Measurements from ENCODE around the gene SLC13A3.

Gene SLC13A3

GRCh38 chr20:46660487-46660886, 9.2 kb upstream of the SLC13A3 start:
- Mint-ChIP-seq H3K4me3 (no peak overlapping the region), H3K27me3 (no peaks in the 10 kb centered on the region), H3K4me1 (no peaks in the 10 kb centered on the region), H3K9me3 (no peaks in the 10 kb centered on the region), H3K27ac (ENCODE audit: low read depth) (no peak overlapping the region), H3K36me3 (ENCODE audit: insufficient read depth) (peaks cover under 1% of the 10 kb centered on the region)
- DNase-seq (ENCODE audit: low spot score in 2 of 2) (no peak), ATAC-seq (replicated peaks; ENCODE audit: extremely low read depth, poor library complexity, severe bottlenecking) (no peak)

GRCh38 chr20:46657618-46658017, 6.4 kb upstream of the SLC13A3 start:
- Mint-ChIP-seq H3K4me3 (no peak overlapping the region), H3K27ac (ENCODE audit: low read depth) (no peak overlapping the region), H3K9me3 (no peaks in the 10 kb centered on the region), H3K27me3 (peaks cover 20% of the 10 kb centered on the region), H3K4me1 (peaks cover 5% of the 10 kb centered on the region), H3K36me3 (ENCODE audit: insufficient read depth) (no peaks in the 10 kb centered on the region)
- DNase-seq (ENCODE audit: low spot score in 2 of 2) (no peak), ATAC-seq (replicated peaks; ENCODE audit: extremely low read depth, poor library complexity, severe bottlenecking) (no peak)

GRCh38 chr20:46657137-46657536, 5.9 kb upstream of the SLC13A3 start:
- no peak for ATAC-seq (replicated peaks; ENCODE audit: extremely low read depth, poor library complexity, severe bottlenecking)
- H3K4me3 Mint-ChIP-seq, result no peak overlapping the region
- peaks cover 5% of the 10 kb centered on the region for H3K4me1 Mint-ChIP-seq
- H3K27me3 Mint-ChIP-seq, result peaks cover 22% of the 10 kb centered on the region
- H3K27ac Mint-ChIP-seq (ENCODE audit: low read depth), result no peak overlapping the region
- no peaks in the 10 kb centered on the region for H3K9me3 Mint-ChIP-seq
- no peaks in the 10 kb centered on the region for H3K36me3 Mint-ChIP-seq (ENCODE audit: insufficient read depth)
- no peak for DNase-seq (ENCODE audit: low spot score in 2 of 2)

- no peak for ATAC-seq (replicated peaks; ENCODE audit: extremely low read depth, poor library complexity, severe bottlenecking)
- no peaks in the 10 kb centered on the region for H3K9me3 Mint-ChIP-seq
- no peak overlapping the region for H3K27ac Mint-ChIP-seq (ENCODE audit: low read depth)
- H3K27me3 Mint-ChIP-seq, result peaks cover 53% of the 10 kb centered on the region
- H3K4me1 Mint-ChIP-seq, result peaks cover 10% of the 10 kb centered on the region
- H3K36me3 Mint-ChIP-seq (ENCODE audit: insufficient read depth), result peaks cover 1% of the 10 kb centered on the region
- no peak overlapping the region for H3K4me3 Mint-ChIP-seq
- no peak for DNase-seq (ENCODE audit: low spot score in 2 of 2)
These were observed 1.4 kb upstream of the SLC13A3 start for GRCh38 chr20:46652699-46653098.

- no peak for ATAC-seq (replicated peaks; ENCODE audit: extremely low read depth, poor library complexity, severe bottlenecking)
- peaks cover 53% of the 10 kb centered on the region for H3K27me3 Mint-ChIP-seq
- peaks cover 10% of the 10 kb centered on the region for H3K4me1 Mint-ChIP-seq
- no peaks in the 10 kb centered on the region for H3K9me3 Mint-ChIP-seq
- H3K4me3 Mint-ChIP-seq, result no peak overlapping the region
- DNase-seq (ENCODE audit: low spot score in 2 of 2), result no peak
- H3K27ac Mint-ChIP-seq (ENCODE audit: low read depth), result no peak overlapping the region
- H3K36me3 Mint-ChIP-seq (ENCODE audit: insufficient read depth), result peaks cover 1% of the 10 kb centered on the region
These were observed 626 bp downstream of the SLC13A3 start for GRCh38 chr20:46650575-46651090.

GRCh38 chr20:46649965-46650542, 1.2 kb downstream of the SLC13A3 start:
- H3K36me3 Mint-ChIP-seq (ENCODE audit: insufficient read depth), result peaks cover 1% of the 10 kb centered on the region
- ATAC-seq (replicated peaks; ENCODE audit: extremely low read depth, poor library complexity, severe bottlenecking) (no peak), DNase-seq (ENCODE audit: low spot score in 2 of 2) (no peak)
- H3K9me3 Mint-ChIP-seq, result no peaks in the 10 kb centered on the region
- peaks cover 10% of the 10 kb centered on the region for H3K4me1 Mint-ChIP-seq
- H3K27ac Mint-ChIP-seq (ENCODE audit: low read depth), result no peak overlapping the region
- H3K4me3 Mint-ChIP-seq, result no peak overlapping the region
- peaks cover 53% of the 10 kb centered on the region for H3K27me3 Mint-ChIP-seq

GRCh38 chr20:46649650-46649949, 1.7 kb downstream of the SLC13A3 start:
- H3K27me3 Mint-ChIP-seq, result peaks cover 53% of the 10 kb centered on the region
- ATAC-seq (replicated peaks; ENCODE audit: extremely low read depth, poor library complexity, severe bottlenecking) (no peak), DNase-seq (ENCODE audit: low spot score in 2 of 2) (no peak)
- no peak overlapping the region for H3K4me3 Mint-ChIP-seq
- H3K9me3 Mint-ChIP-seq, result no peaks in the 10 kb centered on the region
- no peak overlapping the region for H3K27ac Mint-ChIP-seq (ENCODE audit: low read depth)
- H3K4me1 Mint-ChIP-seq, result peaks cover 10% of the 10 kb centered on the region
- peaks cover 1% of the 10 kb centered on the region for H3K36me3 Mint-ChIP-seq (ENCODE audit: insufficient read depth)

- H3K27me3 Mint-ChIP-seq, result peaks cover 47% of the 10 kb centered on the region
- no peaks in the 10 kb centered on the region for H3K9me3 Mint-ChIP-seq
- no peak overlapping the region for H3K4me3 Mint-ChIP-seq
These were observed 2.2 kb downstream of the SLC13A3 start for GRCh38 chr20:46648903-46649649.

GRCh38 chr20:46647469-46647868, 3.8 kb downstream of the SLC13A3 start:
- Mint-ChIP-seq H3K27ac (ENCODE audit: low read depth) (no peak overlapping the region), H3K9me3 (no peaks in the 10 kb centered on the region), H3K27me3 (peaks cover 43% of the 10 kb centered on the region)

More at GRCh38 chr20:46648903-46649649, 2.2 kb downstream of the SLC13A3 start:
- peaks cover 10% of the 10 kb centered on the region for H3K4me1 Mint-ChIP-seq
- no peak overlapping the region for H3K27ac Mint-ChIP-seq (ENCODE audit: low read depth)
- peaks cover 1% of the 10 kb centered on the region for H3K36me3 Mint-ChIP-seq (ENCODE audit: insufficient read depth)
- no peak for ATAC-seq (replicated peaks; ENCODE audit: extremely low read depth, poor library complexity, severe bottlenecking)
- DNase-seq (ENCODE audit: low spot score in 2 of 2), result no peak

GRCh38 chr20:46646659-46647380, 4.4 kb downstream of the SLC13A3 start:
- peaks cover 47% of the 10 kb centered on the region for H3K27me3 Mint-ChIP-seq
- peaks cover 1% of the 10 kb centered on the region for H3K36me3 Mint-ChIP-seq (ENCODE audit: insufficient read depth)
- DNase-seq (ENCODE audit: low spot score in 2 of 2) (no peak), ATAC-seq (replicated peaks; ENCODE audit: extremely low read depth, poor library complexity, severe bottlenecking) (no peak)
- no peak overlapping the region for H3K27ac Mint-ChIP-seq (ENCODE audit: low read depth)
- H3K9me3 Mint-ChIP-seq, result no peaks in the 10 kb centered on the region
- no peak overlapping the region for H3K4me3 Mint-ChIP-seq
- H3K4me1 Mint-ChIP-seq, result peaks cover 5% of the 10 kb centered on the region

More at GRCh38 chr20:46647469-46647868, 3.8 kb downstream of the SLC13A3 start:
- Mint-ChIP-seq H3K4me1 (peaks cover 5% of the 10 kb centered on the region), H3K4me3 (no peak overlapping the region), H3K36me3 (ENCODE audit: insufficient read depth) (peaks cover 1% of the 10 kb centered on the region)
- DNase-seq (ENCODE audit: low spot score in 2 of 2) (no peak), ATAC-seq (replicated peaks; ENCODE audit: extremely low read depth, poor library complexity, severe bottlenecking) (no peak)

- H3K36me3 Mint-ChIP-seq (ENCODE audit: insufficient read depth), result peaks cover 1% of the 10 kb centered on the region
- peaks cover 5% of the 10 kb centered on the region for H3K4me1 Mint-ChIP-seq
- H3K27ac Mint-ChIP-seq (ENCODE audit: low read depth), result no peak overlapping the region
- no peak overlapping the region for H3K4me3 Mint-ChIP-seq
- H3K9me3 Mint-ChIP-seq, result no peaks in the 10 kb centered on the region
- H3K27me3 Mint-ChIP-seq, result peaks cover 47% of the 10 kb centered on the region
- no peak for ATAC-seq (replicated peaks; ENCODE audit: extremely low read depth, poor library complexity, severe bottlenecking)
- no peak for DNase-seq (ENCODE audit: low spot score in 2 of 2)
These were observed 5.1 kb downstream of the SLC13A3 start for GRCh38 chr20:46646122-46646521.

GRCh38 chr20:46644733-46645132, 6.5 kb downstream of the SLC13A3 start:
- Mint-ChIP-seq H3K27me3 (peaks cover 47% of the 10 kb centered on the region), H3K9me3 (no peaks in the 10 kb centered on the region), H3K4me3 (no peak overlapping the region), H3K36me3 (ENCODE audit: insufficient read depth) (no peaks in the 10 kb centered on the region), H3K4me1 (no peaks in the 10 kb centered on the region), H3K27ac (ENCODE audit: low read depth) (no peak overlapping the region)
- ATAC-seq (replicated peaks; ENCODE audit: extremely low read depth, poor library complexity, severe bottlenecking), result no peak
- no peak for DNase-seq (ENCODE audit: low spot score in 2 of 2)

GRCh38 chr20:46644160-46644559, 7.1 kb downstream of the SLC13A3 start:
- H3K27me3 Mint-ChIP-seq, result peaks cover 47% of the 10 kb centered on the region
- DNase-seq (ENCODE audit: low spot score in 2 of 2) (no peak), ATAC-seq (replicated peaks; ENCODE audit: extremely low read depth, poor library complexity, severe bottlenecking) (no peak)
- no peaks in the 10 kb centered on the region for H3K4me1 Mint-ChIP-seq
- no peak overlapping the region for H3K4me3 Mint-ChIP-seq
- H3K9me3 Mint-ChIP-seq, result no peaks in the 10 kb centered on the region
- no peak overlapping the region for H3K27ac Mint-ChIP-seq (ENCODE audit: low read depth)
- no peaks in the 10 kb centered on the region for H3K36me3 Mint-ChIP-seq (ENCODE audit: insufficient read depth)

Measured in central memory CD8-positive, alpha-beta T cell (primary cell).